Spleen (tissue), 11 donors: ENCODE data around the gene EPHB2. TPM values are rescaled to one million over a fixed set of nuclear protein-coding genes. Genes with fewer than 3 reads are reported as not detected.
A peak's percentile ranks its signal among the peaks of the same experiment; 100 is the strongest.

ENCODE experiments used
- DNase-seq: peaks from one replicate; pipeline ENCODE4 v3.0.0-alpha.2; 2020
- H3K27ac ChIP-seq, 8 donors: fragments of 200-600 bp; sonication (generic) in 7 of 8; 1 replicate in 4 of 8; 2 replicates in 4 of 8; pipeline versions ENCODE4 v1.5.0 to v1.8.0; 2016 to 2021; ENCODE audit warnings: inconsistent platforms in 4 of 8, mild to moderate bottlenecking in 4 of 8, moderate library complexity in 1 of 8
- H3K27me3 ChIP-seq, 7 donors: fragments of 200-600 bp; sonication (generic) in 6 of 7; replicated peaks in 1 of 7; 1 replicate in 4 of 7; 2 replicates in 3 of 7; pipeline versions ENCODE4 v1.5.0 to v1.8.0; 2016 to 2021; ENCODE audit warnings: inconsistent platforms in 3 of 7, mild to moderate bottlenecking in 1 of 7
- H3K36me3 ChIP-seq, 6 donors: fragments of 200-600 bp; sonication (generic) in 5 of 6; 1 replicate in 4 of 6; 2 replicates in 2 of 6; pipeline versions ENCODE4 v1.5.0 to v1.8.0; 2016 to 2021; ENCODE audit warnings: inconsistent platforms in 2 of 6
- H3K4me1 ChIP-seq, 6 donors: fragments of 200-600 bp; sonication (generic) in 5 of 6; 1 replicate in 3 of 6; 2 replicates in 3 of 6; pipeline versions ENCODE4 v1.5.0 to v1.8.0; 2016 to 2021; ENCODE audit warnings: inconsistent platforms in 3 of 6
- H3K4me3 ChIP-seq, 8 donors: fragments of 200-600 bp; sonication (generic) in 7 of 8; 1 replicate in 4 of 8; 2 replicates in 4 of 8; pipeline versions ENCODE4 v1.5.0 to v1.8.0; 2016 to 2021; ENCODE audit warnings: inconsistent platforms in 4 of 8, mild to moderate bottlenecking in 4 of 8, moderate library complexity in 2 of 8
- H3K9me3 ChIP-seq, 8 donors: fragments of 200-600 bp; sonication (generic) in 7 of 8; 1 replicate in 4 of 8; 2 replicates in 4 of 8; pipeline versions ENCODE4 v1.5.0 to v1.8.0; 2016 to 2021; ENCODE audit warnings: inconsistent platforms in 4 of 8
- POLR2A ChIP-seq, 3 donors: fragments of 450-650 bp; IDR thresholded peaks; one replicate each; pipeline ENCODE4 v1.5.1; 2017; ENCODE audit warnings: antibody characterized with exemption in 3 of 3, mild to moderate bottlenecking in 1 of 3
- POLR2AphosphoS5 ChIP-seq, 3 donors: sonication (generic); formaldehyde crosslinking; IDR thresholded peaks; one replicate each; pipeline ENCODE4 v1.5.1; 2017; ENCODE audit warnings: antibody characterized with exemption in 3 of 3
- WGBS, 5 donors: extraction: QIAGEN DNeasy Blood & Tissue Kit in 3 of 5; methylation state at CpG; one replicate each; pipeline versions ENCODE4 v1.1.5 to v1.1.7; 2013 to 2018; 5-methylcytosine and 5-hydroxymethylcytosine counted together
- intact Hi-C: fragments of 100-400 bp; cut with DNase I; formaldehyde crosslinking; loops from one replicate; pipeline ENCODE4 v1.15.0; 2023; ENCODE audit warnings: low total_unique reads
- polyA plus RNA-seq, 3 donors: library from polyadenylated mRNA; stranded (reverse); fragments of 200-250 nt; gene quantifications; one replicate each; pipeline ENCODE4 v1.2.1, GENCODE V29; 2013
- total RNA-seq, 7 donors: library from RNA; depleted of rRNA in 3 of 7; stranded (reverse); fragments of >200 nt in 3 of 7; fragmentation: NEBNext Ultra II Directional in 4 of 7; extraction: Animal tissue kit (Norgen Biotek cat#: 25700) in 4 of 7; gene quantifications; one replicate each; pipeline versions ENCODE4 v1.1.0 to v1.2.1, GENCODE V29; 2016 to 2021
- TF ChIP-seq, protein P1 (sequence below), 11 experiments: fragments of 200-600 bp in 7 of 11; fragments of 450-650 bp in 4 of 11; sonication (generic) in 4 of 11; IDR thresholded peaks in 8 of 11; conservative IDR thresholded peaks in 3 of 11; 1 replicate in 7 of 11; 2 replicates in 4 of 11; pipeline versions ENCODE4 v1.4.0 to v1.8.0; 2016 to 2021; ENCODE audit warnings: antibody characterized with exemption in 11 of 11, inconsistent platforms in 4 of 11, mild to moderate bottlenecking in 1 of 11
- donor health status: healthy with polysubstance abuse.
- donor health status: DM: no; HTN: no; CAD: no; lungs with moderate emphysema.
- donor health status: DM: no; HTN: no; CAD: no.
- donor health status: Bipolar disorder and iron deficiency.
- donor health status: healthy.
- donor health status: DM: no; HTN: no; CAD: no.
- donor health status: DM: yes; HTN: yes; CAD: no.

Gene EPHB2
- total and polyA plus RNA-seq, 10 donors = 0.67 to 9.3 (median 6.3) TPM

DNA sequence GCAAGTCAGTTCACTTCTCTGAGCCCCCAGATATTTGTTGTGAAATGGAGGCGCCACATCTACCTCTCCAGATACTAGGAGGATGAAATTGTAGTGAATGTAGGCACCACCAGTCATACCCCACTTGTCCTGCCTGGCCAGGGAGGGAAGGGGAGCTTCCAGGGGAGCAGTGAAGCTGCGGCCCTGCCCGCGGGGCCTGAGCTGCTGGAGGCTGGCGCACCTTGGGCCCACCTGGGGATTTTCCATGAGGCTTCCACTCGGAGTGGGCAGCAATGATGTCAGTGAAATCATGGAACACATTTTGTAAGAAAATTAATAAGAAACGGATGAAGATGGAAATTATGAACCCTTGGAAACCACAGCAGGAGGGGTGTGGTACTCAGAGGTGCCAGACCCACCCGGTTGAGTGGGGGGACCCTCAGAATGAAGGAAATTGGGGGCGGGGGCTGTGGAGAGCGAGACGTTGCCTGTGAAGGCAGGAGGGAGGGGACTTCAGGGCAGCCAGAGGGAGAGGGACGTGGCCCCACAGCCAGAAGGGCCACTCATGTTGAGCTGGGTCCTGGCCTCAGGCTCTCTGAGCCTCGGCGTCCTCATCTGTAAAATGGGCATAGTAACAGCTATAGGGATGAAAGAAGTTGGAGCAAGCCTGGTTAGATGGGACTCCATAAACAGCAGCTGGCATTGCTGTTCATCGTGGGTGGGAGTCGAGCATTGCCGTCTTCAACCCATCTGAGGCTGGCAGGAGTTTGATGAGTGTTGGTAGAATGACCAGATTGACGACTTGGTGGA is 101.6 kb downstream of the EPHB2 start:
- 74 to 81% (median 77%) methylated on average over 18 of the region's 18 CpGs for WGBS, 5 donors
- TF ChIP-seq, protein P1, sequence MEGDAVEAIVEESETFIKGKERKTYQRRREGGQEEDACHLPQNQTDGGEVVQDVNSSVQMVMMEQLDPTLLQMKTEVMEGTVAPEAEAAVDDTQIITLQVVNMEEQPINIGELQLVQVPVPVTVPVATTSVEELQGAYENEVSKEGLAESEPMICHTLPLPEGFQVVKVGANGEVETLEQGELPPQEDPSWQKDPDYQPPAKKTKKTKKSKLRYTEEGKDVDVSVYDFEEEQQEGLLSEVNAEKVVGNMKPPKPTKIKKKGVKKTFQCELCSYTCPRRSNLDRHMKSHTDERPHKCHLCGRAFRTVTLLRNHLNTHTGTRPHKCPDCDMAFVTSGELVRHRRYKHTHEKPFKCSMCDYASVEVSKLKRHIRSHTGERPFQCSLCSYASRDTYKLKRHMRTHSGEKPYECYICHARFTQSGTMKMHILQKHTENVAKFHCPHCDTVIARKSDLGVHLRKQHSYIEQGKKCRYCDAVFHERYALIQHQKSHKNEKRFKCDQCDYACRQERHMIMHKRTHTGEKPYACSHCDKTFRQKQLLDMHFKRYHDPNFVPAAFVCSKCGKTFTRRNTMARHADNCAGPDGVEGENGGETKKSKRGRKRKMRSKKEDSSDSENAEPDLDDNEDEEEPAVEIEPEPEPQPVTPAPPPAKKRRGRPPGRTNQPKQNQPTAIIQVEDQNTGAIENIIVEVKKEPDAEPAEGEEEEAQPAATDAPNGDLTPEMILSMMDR (IDR thresholded peaks at IDR 0.05 in 8 of 11, conservative IDR thresholded peaks at IDR 0.05 in 3 of 11) = no peak
- TF ChIP-seq POLR2A (IDR thresholded peaks at IDR 0.05) (no peak), POLR2AphosphoS5 (IDR thresholded peaks at IDR 0.05) (no peak)

DNA sequence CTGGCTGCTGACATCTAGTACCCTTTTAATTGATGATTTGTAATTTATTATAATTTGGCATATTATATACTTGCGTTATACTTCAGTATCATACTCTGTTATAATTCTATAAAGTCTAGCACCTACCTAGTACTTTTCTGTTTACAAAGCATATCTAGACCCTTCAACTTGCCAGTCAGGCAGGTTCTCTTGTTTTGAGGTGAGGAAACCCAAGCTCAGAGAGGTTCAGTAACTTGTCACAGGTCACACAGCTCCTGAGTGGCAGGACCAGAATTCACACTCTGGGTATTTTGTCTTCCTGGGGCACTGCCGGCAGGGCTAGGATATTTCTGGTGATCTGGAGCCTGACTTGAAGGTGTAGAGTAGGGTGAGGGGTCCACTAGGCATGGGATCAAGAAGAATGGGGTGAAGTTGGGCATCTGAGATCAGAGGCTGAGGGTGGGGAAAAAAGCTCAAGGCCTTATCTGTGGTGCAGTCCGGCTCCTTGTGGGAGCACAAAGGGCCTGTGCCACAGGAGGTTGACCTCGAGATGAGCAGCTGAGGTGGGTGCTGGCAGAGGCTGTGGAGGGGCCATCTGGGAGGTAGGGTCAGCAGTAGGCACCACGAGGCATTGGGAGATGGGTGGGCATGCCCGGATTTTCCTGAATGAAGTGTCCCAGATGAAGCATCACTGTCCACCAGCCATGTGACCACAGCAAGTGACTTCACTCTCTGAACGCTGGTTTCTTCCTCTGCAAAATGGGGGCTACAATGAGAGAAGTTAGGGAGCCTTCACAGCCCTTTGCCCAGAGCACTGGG is 102.6 kb downstream of the EPHB2 start:
- intact Hi-C loops = no loop called here
- 78 to 86% (median 82%) methylated on average over 7 of the region's 7 CpGs for WGBS, 5 donors
- TF ChIP-seq POLR2AphosphoS5 (IDR thresholded peaks at IDR 0.05) (no peak), POLR2A (IDR thresholded peaks at IDR 0.05) (no peak)
- TF ChIP-seq, protein P1 (IDR thresholded peaks at IDR 0.05 in 8 of 11, conservative IDR thresholded peaks at IDR 0.05 in 3 of 11) = no peak
- Histone ChIP-seq H3K4me3 (no peak overlapping the region), H3K27me3 (no peaks in the 10 kb centered on the region), H3K9me3 (no peaks in the 10 kb centered on the region), H3K36me3 (no peaks in the 10 kb centered on the region), H3K4me1 (no peaks in the 10 kb centered on the region), H3K27ac (no peak overlapping the region)
- DNase-seq = peak; percentile 50

More for the DNA sequence above, 101.6 kb downstream of the EPHB2 start:
- H3K27me3 ChIP-seq = no peaks in the 10 kb centered on the region
- peak; percentile 45 for DNase-seq
- H3K9me3 ChIP-seq = no peaks in the 10 kb centered on the region
- H3K4me3 ChIP-seq = no peak overlapping the region
- H3K36me3 ChIP-seq = no peaks in the 10 kb centered on the region
- intact Hi-C loops = no loop called here
- no peak overlapping the region for H3K27ac ChIP-seq
- no peaks in the 10 kb centered on the region for H3K4me1 ChIP-seq

DNA sequence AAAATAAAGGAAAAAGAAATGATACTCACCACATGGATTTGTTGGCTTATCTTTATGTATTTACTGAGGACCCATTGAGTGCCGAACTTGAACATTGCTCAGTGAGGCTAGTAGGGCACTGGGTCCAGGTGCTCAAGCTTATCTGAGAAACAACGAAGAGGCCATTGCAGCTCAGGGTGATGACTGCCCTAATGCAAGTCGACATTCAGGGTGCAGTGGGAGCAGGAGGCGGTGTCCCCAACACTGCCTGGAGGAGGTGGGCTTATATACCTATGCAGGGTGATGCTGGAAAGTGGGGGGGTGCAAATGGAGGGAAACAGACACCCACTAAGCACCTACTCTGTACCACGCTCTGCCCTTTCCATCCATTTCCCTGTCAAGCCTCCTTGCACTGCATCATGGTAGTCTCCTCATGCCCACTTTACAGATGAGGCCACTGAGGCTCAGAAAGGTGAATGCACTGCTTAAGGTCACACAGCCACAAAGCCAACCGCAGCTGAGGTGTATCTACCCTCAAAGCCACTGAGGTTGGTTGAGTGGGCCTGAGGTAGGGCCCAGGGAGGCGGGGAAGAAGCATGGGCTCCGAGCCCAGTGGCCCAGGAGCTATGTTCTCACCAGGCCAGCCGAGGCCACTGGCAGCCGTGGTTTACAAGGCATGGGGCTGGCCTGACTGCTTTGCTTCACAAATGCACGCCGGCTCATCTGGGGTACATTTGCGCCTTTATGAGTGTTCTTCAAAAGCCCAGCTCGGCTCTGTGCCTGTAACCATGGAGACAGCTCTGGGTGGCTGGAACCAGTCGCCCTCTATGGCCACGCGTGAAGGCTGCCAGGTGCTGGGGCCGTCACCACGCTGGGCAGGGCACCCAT is 103.8 kb downstream of the EPHB2 start:
- intact Hi-C loops = no loop called here
- Histone ChIP-seq H3K27me3 (peaks cover 0 to 2% (median 0%) of the 10 kb centered on the region in 7 donors), H3K36me3 (no peaks in the 10 kb centered on the region), H3K27ac (no peak overlapping the region), H3K4me1 (no peaks in the 10 kb centered on the region), H3K9me3 (no peaks in the 10 kb centered on the region), H3K4me3 (no peak overlapping the region)
- WGBS, 5 donors = 73 to 81% (median 78%) methylated on average over 17 to 19 of the region's 19 CpGs
- DNase-seq = peak; percentile 43
- TF ChIP-seq POLR2A (IDR thresholded peaks at IDR 0.05) = no peak

DNA sequence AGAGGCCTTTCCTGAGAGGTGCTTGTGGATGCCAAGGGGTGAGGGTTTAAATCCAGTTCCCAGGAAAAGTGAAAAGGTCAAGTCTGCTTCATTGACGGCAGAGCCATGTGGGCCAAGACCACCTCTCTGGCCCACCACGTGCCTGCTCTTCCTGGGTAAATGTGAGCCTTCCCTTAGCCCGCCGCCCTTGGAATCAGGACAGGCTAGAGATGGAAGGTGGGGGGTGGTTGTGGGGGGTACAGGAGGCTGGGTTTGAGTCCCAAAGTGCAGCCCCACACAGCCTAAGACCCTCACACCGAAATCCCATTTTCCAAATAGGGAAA is 104.4 kb downstream of the EPHB2 start:
- intact Hi-C loops = no loop called here
- Histone ChIP-seq H3K27ac (no peak overlapping the region), H3K4me3 (no peak overlapping the region), H3K36me3 (no peaks in the 10 kb centered on the region), H3K4me1 (no peaks in the 10 kb centered on the region), H3K27me3 (peaks cover 0 to 7% (median 0%) of the 10 kb centered on the region in 7 donors), H3K9me3 (no peaks in the 10 kb centered on the region)
- WGBS, 5 donors = 86 to 97% (median 89%) methylated on average over 5 of the region's 5 CpGs
- DNase-seq = no peak
- TF ChIP-seq, protein P1 (IDR thresholded peaks at IDR 0.05 in 8 of 11, conservative IDR thresholded peaks at IDR 0.05 in 3 of 11) = no peak
- no peak for TF ChIP-seq POLR2A (IDR thresholded peaks at IDR 0.05)
- no peak for TF ChIP-seq POLR2AphosphoS5 (IDR thresholded peaks at IDR 0.05)
